ENCODE data around the gene RAD51B. TPM values are rescaled to one million over a fixed set of nuclear protein-coding genes. Genes with fewer than 3 reads are reported as not detected.
A peak's percentile ranks its signal among the peaks of the same experiment; 100 is the strongest.

The RAD51B gene
- total RNA-seq, 1 donor from 2014 or later, result 16.7 TPM

DNA sequence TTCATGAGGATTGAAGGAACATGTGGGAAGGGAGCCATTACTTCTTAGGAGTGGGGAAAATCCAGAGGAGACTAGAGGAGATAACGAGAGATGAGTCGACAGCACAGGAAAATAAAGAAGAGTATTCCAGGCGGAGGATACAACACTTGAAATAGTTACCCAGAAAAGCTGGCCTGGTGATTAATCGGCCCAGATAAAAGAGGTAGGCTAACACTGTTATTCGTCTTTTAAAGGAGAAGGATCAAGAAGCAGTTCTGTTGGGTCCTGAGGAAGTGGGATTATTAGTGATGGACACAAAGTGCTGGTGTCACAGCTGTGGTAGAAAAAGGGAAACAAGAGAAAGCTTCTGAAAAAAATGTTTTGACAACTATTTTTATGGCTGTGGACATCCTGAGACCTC lies 548.0 kb downstream of the RAD51B start:
- H3K4me1 Mint-ChIP-seq, result peaks cover 83% of the 10 kb centered on the region
- no peaks in the 10 kb centered on the region for H3K36me3 Mint-ChIP-seq (ENCODE audit: low read depth)
- peak overlapping the region; percentile 72 for H3K27ac Mint-ChIP-seq (ENCODE audit: unreplicated experiment)
- DNase-seq (ENCODE audit: low read depth, low spot score), result no peak
- no peak overlapping the region for H3K4me3 Mint-ChIP-seq
- peaks cover 7% of the 10 kb centered on the region for H3K9me3 Mint-ChIP-seq
- TF ChIP-seq, protein P1, sequence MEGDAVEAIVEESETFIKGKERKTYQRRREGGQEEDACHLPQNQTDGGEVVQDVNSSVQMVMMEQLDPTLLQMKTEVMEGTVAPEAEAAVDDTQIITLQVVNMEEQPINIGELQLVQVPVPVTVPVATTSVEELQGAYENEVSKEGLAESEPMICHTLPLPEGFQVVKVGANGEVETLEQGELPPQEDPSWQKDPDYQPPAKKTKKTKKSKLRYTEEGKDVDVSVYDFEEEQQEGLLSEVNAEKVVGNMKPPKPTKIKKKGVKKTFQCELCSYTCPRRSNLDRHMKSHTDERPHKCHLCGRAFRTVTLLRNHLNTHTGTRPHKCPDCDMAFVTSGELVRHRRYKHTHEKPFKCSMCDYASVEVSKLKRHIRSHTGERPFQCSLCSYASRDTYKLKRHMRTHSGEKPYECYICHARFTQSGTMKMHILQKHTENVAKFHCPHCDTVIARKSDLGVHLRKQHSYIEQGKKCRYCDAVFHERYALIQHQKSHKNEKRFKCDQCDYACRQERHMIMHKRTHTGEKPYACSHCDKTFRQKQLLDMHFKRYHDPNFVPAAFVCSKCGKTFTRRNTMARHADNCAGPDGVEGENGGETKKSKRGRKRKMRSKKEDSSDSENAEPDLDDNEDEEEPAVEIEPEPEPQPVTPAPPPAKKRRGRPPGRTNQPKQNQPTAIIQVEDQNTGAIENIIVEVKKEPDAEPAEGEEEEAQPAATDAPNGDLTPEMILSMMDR (conservative IDR thresholded peaks at IDR 0.05), result no peak
- H3K27me3 Mint-ChIP-seq (ENCODE audit: low read depth), result no peaks in the 10 kb centered on the region

DNA sequence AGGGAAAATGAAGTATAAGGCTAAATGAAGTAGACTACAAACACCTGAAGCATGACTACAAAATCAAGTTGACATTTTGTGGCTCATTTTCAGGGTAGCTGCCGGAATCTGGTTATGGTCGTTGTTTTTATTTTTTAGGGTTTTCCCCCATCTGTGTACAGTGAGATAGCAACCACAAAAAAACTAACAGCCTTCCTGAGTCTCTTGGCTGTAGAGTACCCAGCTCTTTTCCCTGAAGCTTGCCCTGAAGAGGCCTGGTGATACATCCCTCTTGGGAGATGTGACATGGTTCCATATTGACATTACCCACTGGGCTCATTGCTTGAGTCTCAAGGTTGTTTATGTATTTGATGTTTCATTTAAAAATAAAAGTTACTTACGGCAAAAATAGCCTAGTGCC lies 549.3 kb downstream of the RAD51B start:
- Mint-ChIP-seq H3K27ac (ENCODE audit: unreplicated experiment) (no peak overlapping the region), H3K4me1 (peaks cover 76% of the 10 kb centered on the region), H3K27me3 (ENCODE audit: low read depth) (no peaks in the 10 kb centered on the region), H3K36me3 (ENCODE audit: low read depth) (no peaks in the 10 kb centered on the region), H3K4me3 (no peak overlapping the region), H3K9me3 (peaks cover 9% of the 10 kb centered on the region)
- TF ChIP-seq, protein P1 (conservative IDR thresholded peaks at IDR 0.05), result no peak
- no peak for DNase-seq (ENCODE audit: low read depth, low spot score)

DNA sequence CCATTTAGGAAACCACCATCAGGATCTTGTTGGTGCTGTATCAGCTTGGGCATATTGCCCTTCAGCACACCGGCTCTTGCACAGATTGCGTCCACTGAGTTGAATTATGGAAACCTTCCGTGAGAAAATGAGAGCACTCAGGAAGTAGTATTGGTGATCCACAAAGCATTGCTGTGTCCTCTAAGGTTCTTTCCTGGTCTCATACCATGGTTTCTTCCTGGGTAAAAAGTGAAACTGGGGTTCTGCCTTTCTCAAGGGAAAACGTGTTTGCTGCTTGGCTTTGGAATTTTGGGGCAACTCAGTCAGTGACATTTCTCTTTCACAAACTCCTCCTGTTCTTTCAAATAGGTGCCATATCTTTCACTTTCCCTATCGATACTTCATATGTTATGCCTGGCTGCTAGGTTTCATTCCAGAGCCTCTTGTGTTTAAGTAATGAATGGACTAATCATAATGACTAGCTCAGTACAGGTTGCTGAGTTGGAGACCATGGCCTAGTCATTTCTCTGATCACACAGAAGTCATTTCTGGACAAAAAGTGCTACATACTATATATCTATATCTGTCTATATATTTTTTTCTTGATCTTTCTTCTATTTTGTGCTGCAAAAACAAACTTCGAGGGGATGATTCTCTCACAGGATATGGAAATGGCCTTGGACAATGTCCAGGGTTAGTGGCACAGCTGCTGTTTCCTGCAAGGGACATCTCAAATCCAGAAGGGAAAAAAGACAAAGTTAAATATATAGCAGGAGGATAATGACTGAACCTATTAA lies 549.9 kb downstream of the RAD51B start:
- no peak for DNase-seq (ENCODE audit: low read depth, low spot score)
- H3K4me3 Mint-ChIP-seq, result no peak overlapping the region
- H3K36me3 Mint-ChIP-seq (ENCODE audit: low read depth), result no peaks in the 10 kb centered on the region
- no peaks in the 10 kb centered on the region for H3K27me3 Mint-ChIP-seq (ENCODE audit: low read depth)
- no peak overlapping the region for H3K27ac Mint-ChIP-seq (ENCODE audit: unreplicated experiment)
- H3K4me1 Mint-ChIP-seq, result peaks cover 72% of the 10 kb centered on the region
- peaks cover 9% of the 10 kb centered on the region for H3K9me3 Mint-ChIP-seq
- TF ChIP-seq, protein P1 (conservative IDR thresholded peaks at IDR 0.05), result no peak

DNA sequence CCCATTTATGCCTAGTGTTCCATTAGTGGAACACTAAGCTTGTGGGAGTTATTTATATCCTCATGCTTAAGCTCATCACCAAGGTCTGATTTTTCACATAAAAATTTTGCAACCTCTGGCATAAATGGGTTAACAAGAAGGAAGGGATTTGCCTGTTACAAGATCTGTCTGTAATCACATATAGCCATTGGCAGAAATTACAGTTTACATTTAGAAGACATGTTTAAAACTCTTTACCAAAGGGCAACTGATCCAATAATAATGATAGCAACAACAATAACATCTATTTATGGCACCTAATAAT lies 550.4 kb downstream of the RAD51B start:
- Mint-ChIP-seq H3K4me1 (peaks cover 72% of the 10 kb centered on the region), H3K36me3 (ENCODE audit: low read depth) (no peaks in the 10 kb centered on the region), H3K9me3 (peaks cover 9% of the 10 kb centered on the region), H3K4me3 (no peak overlapping the region), H3K27me3 (ENCODE audit: low read depth) (no peaks in the 10 kb centered on the region), H3K27ac (ENCODE audit: unreplicated experiment) (no peak overlapping the region)
- no peak for DNase-seq (ENCODE audit: low read depth, low spot score)
- TF ChIP-seq, protein P1 (conservative IDR thresholded peaks at IDR 0.05), result no peak

DNA sequence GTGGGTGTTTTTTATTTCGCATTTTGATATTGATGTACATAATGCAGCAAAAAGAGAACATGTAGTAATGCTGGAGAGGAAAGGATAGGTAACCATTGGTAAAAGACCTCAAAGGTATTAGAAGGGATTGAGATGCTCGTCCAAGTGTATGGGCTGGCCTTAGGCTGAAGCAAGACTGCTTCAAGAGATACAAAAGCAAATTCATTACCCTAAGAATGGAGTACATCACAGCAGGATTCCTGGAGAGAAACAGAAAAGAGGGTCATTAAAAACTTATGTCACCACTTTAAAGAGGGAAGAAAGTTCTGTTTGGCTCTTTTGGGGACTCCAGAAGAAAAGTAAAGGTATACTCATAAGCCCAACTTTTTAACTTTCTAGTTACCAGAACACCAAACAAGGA lies 552.8 kb downstream of the RAD51B start:
- Mint-ChIP-seq H3K9me3 (peaks cover 9% of the 10 kb centered on the region), H3K36me3 (ENCODE audit: low read depth) (no peaks in the 10 kb centered on the region), H3K4me3 (no peak overlapping the region), H3K27me3 (ENCODE audit: low read depth) (no peaks in the 10 kb centered on the region), H3K4me1 (peaks cover 68% of the 10 kb centered on the region), H3K27ac (ENCODE audit: unreplicated experiment) (peak overlapping the region; percentile 43)
- TF ChIP-seq, protein P1 (conservative IDR thresholded peaks at IDR 0.05), result no peak
- DNase-seq (ENCODE audit: low read depth, low spot score), result no peak
